GM18867 (cell line): ENCODE results near the gene INTS1.

Experiments used
- ATAC-seq: cut with Tn5 transposase; IDR thresholded peaks from one replicate; pipeline ENCODE4 v1.9.1; 2021; ENCODE audit warnings: mild to moderate bottlenecking, moderate library complexity; ENCODE audit not compliant: unreplicated experiment

The INTS1 gene

DNA sequence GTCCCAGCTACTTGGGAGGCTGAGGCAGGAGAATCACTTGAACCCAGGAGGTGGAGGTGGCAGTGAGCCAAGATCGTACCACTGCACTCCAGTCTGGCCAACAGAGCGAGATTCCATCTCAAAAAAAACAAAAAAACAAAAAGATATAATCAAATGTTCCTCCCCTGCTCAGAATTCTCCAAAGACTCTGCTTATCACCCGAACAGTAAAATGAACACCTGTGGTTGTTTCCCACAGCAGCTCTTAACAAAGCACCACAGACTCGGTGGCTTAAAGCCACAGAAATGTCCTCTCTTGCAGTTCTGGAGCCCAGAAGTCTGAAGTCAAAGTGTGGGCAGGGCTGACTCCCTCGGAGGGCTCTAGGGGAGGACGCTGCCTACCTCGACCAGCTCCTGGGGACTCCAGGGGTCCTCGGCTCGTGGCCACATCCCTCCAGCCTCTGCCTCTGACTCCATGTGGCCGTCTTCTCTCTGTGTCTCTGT is 4.1 kb upstream of the INTS1 start:
- no peak for ATAC-seq

GRCh38 chr7:1505731-1506550 is 1.8 kb upstream of the INTS1 start:
- no peak for ATAC-seq

- no peak for ATAC-seq
Measured at GRCh38 chr7:1503390-1503789, 799 bp downstream of the INTS1 start.

DNA sequence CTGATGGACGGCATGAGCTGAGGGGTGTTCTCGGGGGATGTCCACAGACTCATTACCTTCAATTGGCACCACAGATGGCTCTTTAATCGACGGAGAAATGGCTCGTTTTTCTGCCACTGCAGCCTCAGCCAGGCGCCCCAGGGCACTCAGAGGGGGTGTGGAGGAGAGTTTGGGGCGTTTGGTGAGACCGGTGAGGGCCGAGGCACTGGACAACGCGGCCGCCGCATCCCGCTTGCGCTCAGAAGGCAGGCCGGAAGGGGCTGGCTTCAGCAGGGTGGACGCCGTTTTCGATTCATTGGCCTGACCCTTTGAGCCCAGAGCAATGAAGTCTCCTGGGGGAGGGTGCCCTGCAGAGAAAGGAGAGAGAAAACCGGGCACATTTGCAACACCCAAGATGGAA is 1.3 kb downstream of the INTS1 start:
- no peak for ATAC-seq

GRCh38 chr7:1501487-1502270 is 2.5 kb downstream of the INTS1 start:
- no peak for ATAC-seq

DNA sequence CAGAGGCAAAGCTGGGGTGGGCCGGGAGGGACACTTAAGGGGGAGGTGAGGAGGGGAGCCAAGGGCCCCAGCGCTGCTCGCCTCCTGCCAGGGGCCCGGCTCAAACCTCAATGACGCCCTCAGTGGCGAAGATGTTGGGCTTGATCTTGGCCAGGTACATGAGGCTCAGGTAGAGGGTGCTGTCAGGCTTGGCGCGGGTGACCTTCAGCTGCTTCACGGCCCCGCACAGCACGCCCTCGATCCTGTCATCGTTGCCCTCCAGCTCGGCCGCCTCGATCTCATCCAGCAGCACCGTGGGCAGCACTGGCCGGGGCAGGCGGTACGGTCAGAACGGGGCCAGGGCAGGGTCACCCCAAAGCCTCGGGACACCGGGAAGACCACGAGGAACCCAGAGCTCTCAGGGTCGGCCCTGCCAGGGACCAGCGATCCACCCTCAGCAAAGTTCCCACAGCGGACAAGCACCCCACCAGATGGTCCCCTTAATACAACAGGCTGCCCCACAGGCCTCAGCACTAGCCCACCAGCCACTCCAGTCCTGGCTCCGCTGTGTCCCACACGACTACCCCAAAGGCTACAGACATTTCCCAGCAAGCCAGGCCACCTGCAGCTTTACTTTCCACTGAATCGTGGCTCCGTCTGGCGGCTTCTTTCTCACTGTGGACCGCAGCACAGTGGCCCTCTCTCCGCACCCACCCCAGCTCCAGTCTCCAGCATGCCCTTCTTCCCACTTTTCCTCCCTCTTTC is 4.0 kb downstream of the INTS1 start:
- no peak for ATAC-seq

GRCh38 chr7:1499367-1500029 is 4.7 kb downstream of the INTS1 start:
- no peak for ATAC-seq

DNA sequence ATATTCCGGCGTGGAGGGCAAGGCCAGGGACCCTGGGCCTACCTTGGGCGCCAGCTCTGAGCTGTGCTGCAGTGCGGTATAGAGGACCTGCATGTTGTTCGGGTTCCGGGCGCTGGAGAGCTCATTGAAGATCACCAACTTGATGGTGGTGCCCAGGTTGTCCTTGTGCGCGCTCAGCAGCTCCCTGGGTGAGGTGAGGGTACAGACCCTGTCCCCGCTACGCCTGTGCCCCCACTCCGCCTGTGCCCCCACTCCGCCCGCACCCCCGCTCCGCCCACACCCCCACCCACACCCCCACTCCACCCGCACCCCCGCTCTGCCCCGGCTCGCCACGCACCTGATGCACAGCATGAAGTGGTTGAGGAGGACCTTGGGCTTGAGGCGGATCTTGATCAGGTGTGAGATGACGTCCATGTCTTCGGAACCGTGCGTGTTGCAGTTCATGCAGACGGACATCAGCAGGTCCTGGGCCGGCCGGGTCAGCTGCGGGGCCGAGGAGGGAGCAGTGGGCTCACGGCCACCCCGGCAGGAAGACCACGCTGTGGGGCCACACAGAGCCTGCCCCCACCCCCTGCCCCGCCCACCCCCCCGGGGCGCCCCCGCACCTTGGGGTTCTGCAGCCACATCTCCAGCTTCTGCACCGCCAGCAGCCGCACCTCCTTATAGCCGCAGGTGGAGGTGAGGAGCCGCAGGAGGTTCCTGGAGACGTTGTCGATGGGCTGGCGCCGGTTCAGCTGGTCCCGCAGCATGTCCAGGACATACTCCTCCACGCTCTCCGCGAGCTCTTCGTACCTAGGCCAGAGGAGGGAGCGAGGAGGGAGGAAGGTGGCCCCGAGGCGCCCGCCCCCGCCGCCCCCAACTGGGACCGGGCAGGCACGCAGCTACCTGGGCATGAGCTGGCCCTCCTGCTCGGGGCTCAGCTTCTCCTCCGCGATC is 5.6 kb downstream of the INTS1 start:
- ATAC-seq = no peak

DNA sequence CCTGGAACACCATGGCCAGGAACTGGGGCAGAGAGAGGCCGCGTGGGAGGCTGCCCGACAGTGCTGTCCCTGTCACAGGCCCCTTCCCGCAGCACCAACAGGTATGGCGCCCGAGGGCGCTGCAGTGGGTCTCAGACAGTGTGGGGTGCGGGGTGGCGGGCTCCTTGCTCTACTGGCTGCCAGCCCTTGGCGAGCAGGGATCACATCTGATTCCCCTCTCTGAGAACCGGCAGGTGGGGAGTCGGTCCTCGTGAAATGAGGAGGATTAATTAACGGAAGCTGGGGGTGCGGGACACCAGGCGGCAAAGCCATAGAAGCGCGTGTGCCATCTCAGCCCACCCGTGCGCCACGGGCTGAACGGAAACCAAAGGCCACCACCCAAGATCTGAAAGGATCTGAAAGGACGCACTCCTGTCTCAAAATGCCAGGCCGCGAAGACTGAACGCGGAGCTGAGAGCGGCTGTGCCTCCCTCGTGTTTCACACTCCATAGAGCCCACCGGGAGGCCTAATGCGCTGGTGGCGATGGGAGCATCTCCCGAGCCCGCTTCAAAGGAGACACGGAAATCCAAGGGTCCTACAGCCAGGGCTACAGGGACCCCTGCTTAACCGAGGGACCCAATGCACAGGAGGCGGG is 6.8 kb downstream of the INTS1 start:
- no peak for ATAC-seq

DNA sequence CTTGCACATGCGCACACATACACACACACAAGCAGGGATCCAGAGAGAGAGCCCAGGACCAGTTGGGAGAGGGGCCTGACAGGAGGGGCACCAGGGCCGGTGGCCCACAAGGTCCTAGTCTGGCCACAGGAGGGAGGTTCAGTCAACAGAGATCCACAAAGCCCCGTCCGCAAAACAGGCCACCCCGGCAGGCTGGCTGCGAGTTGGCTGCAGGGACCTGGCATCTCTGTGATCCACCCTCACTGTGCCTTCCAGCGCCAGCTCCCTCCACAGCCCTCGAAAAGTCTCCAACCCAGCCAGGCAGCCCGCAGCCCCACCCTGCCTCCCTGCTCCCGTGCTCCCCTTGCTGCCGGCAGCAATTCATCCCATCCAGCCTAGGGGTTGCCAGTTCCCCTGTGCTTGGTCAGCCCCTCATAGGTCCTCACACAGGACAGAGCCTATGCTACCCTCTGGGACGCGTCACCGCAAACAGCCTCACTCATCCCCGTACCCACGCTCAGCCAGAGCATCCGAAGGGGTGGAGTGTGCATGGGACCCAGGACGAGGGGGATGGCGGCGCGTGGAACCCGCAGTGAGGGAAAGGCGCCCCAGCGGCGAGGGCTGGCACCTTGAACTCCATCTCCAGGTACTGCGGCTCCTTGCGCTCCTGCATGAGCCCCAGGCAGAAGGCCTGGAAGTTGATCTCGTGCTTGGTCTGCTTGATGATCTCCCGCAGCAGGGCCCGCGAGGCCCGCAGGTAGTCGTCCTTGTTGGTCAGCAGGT is 7.5 kb downstream of the INTS1 start:
- no peak for ATAC-seq

DNA sequence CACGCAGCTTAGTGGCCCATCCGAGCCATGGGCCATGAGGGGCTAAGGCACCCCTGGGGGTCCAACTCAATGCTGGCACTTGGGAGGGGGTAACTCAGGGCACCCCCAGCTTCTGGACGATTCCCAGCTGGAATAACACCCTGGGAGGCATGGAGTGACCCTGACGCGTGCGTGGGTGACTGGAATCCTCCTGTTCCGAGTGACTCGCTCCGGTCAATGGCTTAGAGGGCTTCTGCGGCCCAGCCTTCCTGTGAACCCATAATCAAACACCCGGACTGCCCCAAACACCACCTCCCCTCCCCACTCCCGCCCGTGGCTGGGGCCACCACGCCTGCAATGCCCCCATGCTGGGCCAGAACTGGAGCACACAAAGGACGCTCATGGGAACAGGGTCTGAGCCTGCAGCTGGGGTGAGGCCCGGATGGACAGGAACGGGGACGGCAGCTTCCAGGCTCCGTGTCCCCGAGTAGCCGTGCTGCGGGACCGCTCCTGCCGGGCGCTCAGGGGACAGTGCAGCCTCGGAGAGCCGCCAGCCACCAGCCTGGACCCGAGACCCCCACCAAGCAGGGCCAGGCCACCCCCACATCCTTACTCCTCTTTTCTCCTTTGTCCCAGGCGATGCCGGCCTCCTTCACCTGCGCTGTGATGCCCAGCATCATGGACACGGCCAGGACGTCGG is 8.5 kb downstream of the INTS1 start:
- no peak for ATAC-seq

GRCh38 chr7:1494866-1495563 is 9.2 kb downstream of the INTS1 start:
- ATAC-seq = no peak

GRCh38 chr7:1494447-1494846 is 9.7 kb downstream of the INTS1 start:
- ATAC-seq = no peak

- ATAC-seq = no peak
Measured at GRCh38 chr7:1493571-1493970, 10.6 kb downstream of the INTS1 start.

DNA sequence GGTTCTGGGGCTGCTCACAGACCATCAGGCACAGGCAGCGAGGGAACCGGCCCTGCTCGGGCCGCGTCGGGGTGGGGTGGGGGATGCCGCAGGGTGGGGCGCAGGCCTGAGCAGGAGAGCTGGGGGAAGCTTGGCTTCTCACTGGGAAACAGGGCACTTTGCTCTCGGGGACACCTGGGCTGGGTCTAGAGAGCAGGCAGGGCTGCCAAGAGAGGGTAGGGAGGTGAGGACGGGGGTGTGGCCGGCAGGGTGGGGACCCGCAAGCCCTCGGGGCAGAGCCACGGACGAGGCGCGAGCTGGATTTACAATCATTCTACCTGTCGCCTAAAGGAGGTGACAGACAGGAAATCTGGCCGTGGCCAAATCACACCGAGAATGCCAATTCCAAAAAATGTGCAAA is 11.1 kb downstream of the INTS1 start:
- no peak for ATAC-seq

GRCh38 chr7:1492640-1493039 is 11.5 kb downstream of the INTS1 start:
- no peak for ATAC-seq

DNA sequence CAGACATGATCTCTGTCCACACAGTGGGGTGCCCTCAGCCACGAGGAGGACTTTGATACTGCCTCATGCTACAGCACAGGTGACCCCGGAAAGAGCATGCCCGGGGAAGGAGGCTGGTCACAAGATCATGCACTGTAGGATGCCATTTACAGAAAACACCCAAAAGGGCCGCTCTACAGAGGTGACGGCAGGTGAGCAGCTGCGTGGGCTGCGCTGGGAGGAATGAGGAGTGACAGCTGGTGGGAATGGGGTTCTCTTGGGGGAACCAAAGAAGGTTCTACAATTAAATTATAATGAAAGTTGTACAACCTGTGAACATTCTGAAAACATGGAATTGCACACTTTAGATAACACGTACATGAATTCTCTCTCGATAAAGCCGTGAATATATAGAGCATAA is 12.0 kb downstream of the INTS1 start:
- ATAC-seq = no peak
